ENCODE data around the gene PRORP. TPM values are rescaled to one million over a fixed set of nuclear protein-coding genes. Genes with fewer than 3 reads are reported as not detected.
A peak's percentile ranks its signal among the peaks of the same experiment; 100 is the strongest.

PRORP gene
- total and polyA plus RNA-seq, 9 of the 15 experiments (the other 6 are each of a cell fraction or from before 2014, with no cell fraction given) = 21.9 to 48.7 (median 36.5) TPM

DNA sequence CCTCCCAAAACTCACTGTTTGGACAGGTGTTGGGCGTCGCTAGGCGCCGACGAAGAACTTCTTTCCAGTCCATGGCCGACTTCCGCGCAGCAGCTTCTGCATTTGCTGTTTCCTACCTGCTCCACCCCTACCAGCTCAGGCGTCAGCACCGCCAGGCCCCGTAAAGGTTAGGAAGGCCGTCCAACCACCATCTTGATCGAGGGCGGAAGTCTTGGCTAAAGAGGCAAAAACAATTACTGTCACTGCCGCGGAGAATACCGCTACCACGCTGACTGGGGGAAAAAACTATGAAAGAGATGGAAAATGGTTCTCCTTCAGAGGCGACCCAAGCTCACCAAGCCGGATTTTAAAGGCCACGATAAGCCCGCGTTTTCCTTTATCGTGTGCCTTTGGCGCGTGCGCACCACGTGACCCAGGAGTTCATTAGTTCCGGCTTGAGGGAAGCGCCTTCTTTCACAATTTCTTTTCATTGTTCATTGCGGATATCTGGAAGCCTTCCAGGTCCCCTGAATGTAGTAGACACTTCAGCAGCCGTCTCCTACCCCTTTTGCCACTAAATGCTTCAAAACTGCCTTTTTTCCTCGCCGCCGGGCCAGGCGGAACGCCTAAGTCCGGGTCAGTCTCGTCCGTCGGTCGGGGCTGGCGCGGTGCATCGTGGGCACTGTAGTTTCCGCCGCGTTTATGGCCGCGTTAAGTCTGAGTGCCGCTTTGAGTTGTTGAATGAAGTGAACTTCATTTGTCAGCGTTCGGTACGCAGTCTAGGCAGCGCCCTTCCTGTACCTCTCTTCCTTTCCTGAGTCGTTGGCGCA lies at the start of gene PRORP, which contains the start of gene PPP2R3C (continued):
- TF ChIP-seq ZNF699 (CRISPR knock-in tag; IDR thresholded peaks at IDR 0.05; ENCODE audit: insufficient replicate concordance) (no peak), ZNF77 (CRISPR knock-in tag; IDR thresholded peaks at IDR 0.05) (no peak), ELF4 (CRISPR knock-in tag; IDR thresholded peaks at IDR 0.05) (peak; percentile 79; the same call in 1 of the 2 replicates), XRCC5 (IDR thresholded peaks at IDR 0.05; ENCODE audit: low read depth, low read length) (0 out of 2 replicates have a peak, but pooled peaks have one; percentile 36), MAFK (IDR thresholded peaks at IDR 0.05; ENCODE audit: low read length) (no peak), ZNF696 (CRISPR knock-in tag; conservative IDR thresholded peaks at IDR 0.05) (no peak), ZNF134 (CRISPR knock-in tag; conservative IDR thresholded peaks at IDR 0.05) (no peak), ZNF239 (CRISPR knock-in tag; IDR thresholded peaks at IDR 0.05) (no peak), E4F1 (CRISPR knock-in tag; IDR thresholded peaks at IDR 0.05; ENCODE audit: borderline replicate concordance) (no peak), NR3C1 (CRISPR knock-in tag; IDR thresholded peaks at IDR 0.05) (peak; percentile 66; the same call in 1 of the 2 replicates), SRSF1 (IDR thresholded peaks at IDR 0.05; ENCODE audit: low read depth, low read length) (no peak), NCOR1 (IDR thresholded peaks at IDR 0.05) (no peak), ZNF232 (CRISPR knock-in tag; IDR thresholded peaks at IDR 0.05) (peak; percentile 75; the same call in 1 of the 2 replicates), CREB1 (IDR thresholded peaks at IDR 0.05) (peak; percentile 51), CREB1 (CRISPR knock-in tag; IDR thresholded peaks at IDR 0.05) (0 out of 2 replicates have a peak, but pooled peaks have one; percentile 27), ZBTB7A (IDR thresholded peaks at IDR 0.05; ENCODE audit: borderline replicate concordance, control insufficient read depth, low read depth, low read length) (no peak), FOSL1 (tag; conservative IDR thresholded peaks at IDR 0.05) (no peak), ATF7 (IDR thresholded peaks at IDR 0.05) (peak; percentile 55), NCOA6 (IDR thresholded peaks at IDR 0.05) (peak; percentile 56), ZNF263 (CRISPR knock-in tag; IDR thresholded peaks at IDR 0.05; ENCODE audit: borderline replicate concordance) (no peak; the same call in 1 of the 2 replicates)
- TF ChIP-seq, protein P1, sequence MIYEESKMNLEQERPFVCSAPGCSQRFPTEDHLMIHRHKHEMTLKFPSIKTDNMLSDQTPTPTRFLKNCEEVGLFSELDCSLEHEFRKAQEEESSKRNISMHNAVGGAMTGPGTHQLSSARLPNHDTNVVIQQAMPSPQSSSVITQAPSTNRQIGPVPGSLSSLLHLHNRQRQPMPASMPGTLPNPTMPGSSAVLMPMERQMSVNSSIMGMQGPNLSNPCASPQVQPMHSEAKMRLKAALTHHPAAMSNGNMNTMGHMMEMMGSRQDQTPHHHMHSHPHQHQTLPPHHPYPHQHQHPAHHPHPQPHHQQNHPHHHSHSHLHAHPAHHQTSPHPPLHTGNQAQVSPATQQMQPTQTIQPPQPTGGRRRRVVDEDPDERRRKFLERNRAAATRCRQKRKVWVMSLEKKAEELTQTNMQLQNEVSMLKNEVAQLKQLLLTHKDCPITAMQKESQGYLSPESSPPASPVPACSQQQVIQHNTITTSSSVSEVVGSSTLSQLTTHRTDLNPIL (CRISPR knock-in tag; IDR thresholded peaks at IDR 0.05) = no peak
- TF ChIP-seq, protein P2, sequence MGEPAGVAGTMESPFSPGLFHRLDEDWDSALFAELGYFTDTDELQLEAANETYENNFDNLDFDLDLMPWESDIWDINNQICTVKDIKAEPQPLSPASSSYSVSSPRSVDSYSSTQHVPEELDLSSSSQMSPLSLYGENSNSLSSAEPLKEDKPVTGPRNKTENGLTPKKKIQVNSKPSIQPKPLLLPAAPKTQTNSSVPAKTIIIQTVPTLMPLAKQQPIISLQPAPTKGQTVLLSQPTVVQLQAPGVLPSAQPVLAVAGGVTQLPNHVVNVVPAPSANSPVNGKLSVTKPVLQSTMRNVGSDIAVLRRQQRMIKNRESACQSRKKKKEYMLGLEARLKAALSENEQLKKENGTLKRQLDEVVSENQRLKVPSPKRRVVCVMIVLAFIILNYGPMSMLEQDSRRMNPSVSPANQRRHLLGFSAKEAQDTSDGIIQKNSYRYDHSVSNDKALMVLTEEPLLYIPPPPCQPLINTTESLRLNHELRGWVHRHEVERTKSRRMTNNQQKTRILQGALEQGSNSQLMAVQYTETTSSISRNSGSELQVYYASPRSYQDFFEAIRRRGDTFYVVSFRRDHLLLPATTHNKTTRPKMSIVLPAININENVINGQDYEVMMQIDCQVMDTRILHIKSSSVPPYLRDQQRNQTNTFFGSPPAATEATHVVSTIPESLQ (CRISPR knock-in tag; IDR thresholded peaks at IDR 0.05) = no peak
